Erythroblast (primary cell): Measurements from ENCODE around the gene TMPRSS7.

Experiments used
- GATA1 ChIP-seq: IDR thresholded peaks from 2 replicates; pipeline ENCODE4 v1.6.1; 2011; ENCODE audit warnings: low read depth, mild to moderate bottlenecking, control low read depth, low read length, moderate library complexity
- POLR2A ChIP-seq: IDR thresholded peaks from 2 replicates; pipeline ENCODE4 v1.6.1; 2011; ENCODE audit warnings: mild to moderate bottlenecking, low read length

GRCh38 chr3:112111785-112112402 lies 77.4 kb downstream of the TMPRSS7 start:
- TF ChIP-seq POLR2A (no peak), GATA1 (no peak)
